Keratinocyte (primary cell): ENCODE data around the gene GPR157.

ENCODE experiments used
- CTCF ChIP-seq, 3 experiments: IDR thresholded peaks in 1 of 3; conservative IDR thresholded peaks in 1 of 3; optimal IDR thresholded peaks in 1 of 3; 2 replicates in 2 of 3; 3 replicates in 1 of 3; pipeline versions ENCODE3 to v1.5.1; 2011; ENCODE audit warnings: low read length in 3 of 3, mild to moderate bottlenecking in 3 of 3, moderate library complexity in 2 of 3, control low read depth in 1 of 3, inconsistent platforms in 1 of 3; ENCODE audit not compliant: insufficient read depth in 2 of 3; ENCODE audit errors: extremely low read depth in 1 of 3
- EZH2 ChIP-seq: IDR thresholded peaks from one replicate; pipeline ENCODE4 v1.6.1; 2012; ENCODE audit warnings: inconsistent platforms, mild to moderate bottlenecking, low read length, moderate library complexity

GRCh38 chr1:9165396-9165795, 36.5 kb upstream of the GPR157 start:
- TF ChIP-seq CTCF (optimal IDR thresholded peaks at IDR 0.05 in 1 of 3, IDR thresholded peaks at IDR 0.05 in 1 of 3, conservative IDR thresholded peaks at IDR 0.05 in 1 of 3; ENCODE audit: extremely low read depth in 1 of 3, insufficient read depth in 2 of 3, low read length in 3 of 3): no peak
- no peak for TF ChIP-seq EZH2
